ENCODE results near the gene LRP6.
"Not testable (repeated sequence)": the region's sequence is repeated elsewhere in the genome, so short reads cannot be mapped to it uniquely, and the experiment has no call there.

Gene LRP6

GRCh38 chr12:12266873-12267741, at the start of gene LRP6:
Gene LRP6 (minus strand): TSS chr12:12267044. CDS start chr12:12266735, 309 bp downstream.
- peak; percentile 94 for DNase-seq (ENCODE audit: low spot score)

- DNase-seq (ENCODE audit: low spot score), result no peak
Measured at GRCh38 chr12:12315838-12316237, 49.0 kb upstream of the LRP6 start.

- not testable (repeated sequence) for DNase-seq (ENCODE audit: low spot score)
Measured at GRCh38 chr12:12310695-12311094, 43.9 kb upstream of the LRP6 start.

- DNase-seq (ENCODE audit: low spot score), result no peak
Measured at GRCh38 chr12:12305568-12306300, 38.9 kb upstream of the LRP6 start.

GRCh38 chr12:12302976-12303375, 36.1 kb upstream of the LRP6 start:
- no peak for DNase-seq (ENCODE audit: low spot score)

- no peak for DNase-seq (ENCODE audit: low spot score)
Measured at GRCh38 chr12:12301122-12301521, 34.3 kb upstream of the LRP6 start.

- DNase-seq (ENCODE audit: low spot score), result no peak
Measured at GRCh38 chr12:12297201-12297830, 30.5 kb upstream of the LRP6 start.

- DNase-seq (ENCODE audit: low spot score), result no peak
Measured at GRCh38 chr12:12294215-12295005, 27.6 kb upstream of the LRP6 start.

GRCh38 chr12:12290206-12290605, 23.4 kb upstream of the LRP6 start:
- DNase-seq (ENCODE audit: low spot score), result no peak

- no peak for DNase-seq (ENCODE audit: low spot score)
Measured at GRCh38 chr12:12286441-12286840, 19.6 kb upstream of the LRP6 start.

GRCh38 chr12:12282761-12283425, 16.0 kb upstream of the LRP6 start:
- DNase-seq (ENCODE audit: low spot score), result no peak

- no peak for DNase-seq (ENCODE audit: low spot score)
Measured at GRCh38 chr12:12282202-12282601, 15.4 kb upstream of the LRP6 start.

- DNase-seq (ENCODE audit: low spot score), result no peak
Measured at GRCh38 chr12:12281134-12281533, 14.3 kb upstream of the LRP6 start.

GRCh38 chr12:12278899-12279298, 12.1 kb upstream of the LRP6 start:
- no peak for DNase-seq (ENCODE audit: low spot score)

- no peak for DNase-seq (ENCODE audit: low spot score)
Measured at GRCh38 chr12:12275874-12276273, 9.0 kb upstream of the LRP6 start.

- DNase-seq (ENCODE audit: low spot score), result no peak
Measured at GRCh38 chr12:12273291-12273957, 6.6 kb upstream of the LRP6 start.

- no peak for DNase-seq (ENCODE audit: low spot score)
Measured at GRCh38 chr12:12272869-12273268, 6.0 kb upstream of the LRP6 start.

- no peak for DNase-seq (ENCODE audit: low spot score)
Measured at GRCh38 chr12:12270226-12270625, 3.4 kb upstream of the LRP6 start.

- no peak for DNase-seq (ENCODE audit: low spot score)
Measured at GRCh38 chr12:12267742-12268200, 927 bp upstream of the LRP6 start.

- peak; percentile 49 for DNase-seq (ENCODE audit: low spot score)
Measured at GRCh38 chr12:12266389-12266872, 413 bp downstream of the LRP6 start.

Measured in putamen (tissue), 1 donor.